ENCODE results near the gene ATP2C1.
"Not testable (repeated sequence)": the region's sequence is repeated elsewhere in the genome, so short reads cannot be mapped to it uniquely, and the experiment has no call there.

ATP2C1 gene

DNA sequence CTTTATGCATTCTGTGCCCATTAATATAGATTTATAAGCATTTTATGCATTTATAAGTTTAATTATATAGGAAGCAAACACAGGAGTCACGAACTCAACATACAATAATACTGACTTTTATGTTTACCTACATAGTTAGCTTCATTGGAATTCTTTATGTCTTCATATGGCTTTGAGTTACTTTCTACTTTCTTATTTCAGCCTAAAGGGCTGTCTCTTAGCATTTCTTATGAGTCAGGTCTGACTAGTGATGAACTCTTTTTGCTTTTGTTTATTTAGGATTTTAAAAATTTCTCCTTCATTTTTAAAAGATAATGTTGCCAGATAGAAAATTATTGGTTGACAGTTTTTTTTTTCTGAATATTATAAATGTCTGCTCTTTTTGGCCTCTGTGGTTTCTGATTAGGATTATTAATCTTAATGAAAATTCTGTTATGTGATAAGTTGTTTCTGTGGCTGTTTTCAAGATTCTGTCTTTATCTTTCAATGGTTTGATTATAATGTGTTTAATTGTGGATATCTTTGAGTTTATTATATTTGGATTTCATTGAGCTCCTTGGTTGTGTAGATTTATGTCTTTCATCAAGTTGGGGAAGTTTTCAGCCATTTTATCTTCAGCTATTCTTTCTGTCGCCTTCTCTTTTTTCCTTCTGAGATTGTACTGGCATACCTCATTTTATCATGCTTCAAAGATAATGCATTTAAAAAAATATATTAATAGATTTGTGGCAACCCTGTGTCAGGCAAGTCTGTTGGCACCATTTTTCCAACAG, 54.3 kb downstream of the ATP2C1 start:
- DNase-seq = no peak

DNA sequence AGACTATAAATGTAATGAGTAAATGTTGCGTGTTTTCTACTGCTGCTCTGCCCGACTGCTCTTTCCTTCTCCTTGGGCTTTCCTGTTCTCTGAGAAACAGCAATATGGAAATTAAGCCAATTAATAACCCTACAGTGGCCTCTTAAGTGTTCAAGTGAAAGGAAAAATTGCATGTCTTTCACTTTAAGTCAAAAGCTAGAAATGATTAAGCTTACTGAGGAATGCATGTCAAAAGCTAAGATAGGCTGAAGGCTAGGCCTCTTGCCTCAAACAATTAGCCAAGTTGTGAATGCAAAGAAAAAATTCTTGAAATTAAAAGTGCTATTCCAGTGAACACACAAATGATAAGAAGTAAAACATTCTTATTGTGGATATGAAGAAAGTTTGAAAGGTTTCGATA, 55.0 kb downstream of the ATP2C1 start:
- DNase-seq = no peak

- DNase-seq = no peak
Measured at GRCh38 chr3:130950124-130950523, 56.2 kb downstream of the ATP2C1 start.

DNA sequence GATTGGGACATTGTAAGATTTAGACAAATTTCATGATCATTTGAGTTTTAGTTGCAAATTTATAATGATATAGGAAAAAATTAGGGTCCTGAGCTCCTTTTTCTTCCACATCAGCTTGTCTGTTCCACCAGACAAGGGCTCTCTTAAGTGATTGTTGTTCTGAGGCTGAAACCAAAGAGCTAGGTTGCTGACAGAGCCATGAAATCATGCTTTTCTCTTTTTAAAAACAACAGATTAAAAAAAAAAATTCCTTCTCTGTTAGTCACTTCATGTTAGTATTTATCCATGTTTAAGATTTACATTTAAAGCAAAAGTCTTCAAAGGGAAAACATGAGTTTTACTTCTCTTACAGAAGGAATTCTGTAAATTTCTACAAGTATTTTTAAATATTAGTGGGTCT, 56.8 kb downstream of the ATP2C1 start:
- DNase-seq = no peak

DNA sequence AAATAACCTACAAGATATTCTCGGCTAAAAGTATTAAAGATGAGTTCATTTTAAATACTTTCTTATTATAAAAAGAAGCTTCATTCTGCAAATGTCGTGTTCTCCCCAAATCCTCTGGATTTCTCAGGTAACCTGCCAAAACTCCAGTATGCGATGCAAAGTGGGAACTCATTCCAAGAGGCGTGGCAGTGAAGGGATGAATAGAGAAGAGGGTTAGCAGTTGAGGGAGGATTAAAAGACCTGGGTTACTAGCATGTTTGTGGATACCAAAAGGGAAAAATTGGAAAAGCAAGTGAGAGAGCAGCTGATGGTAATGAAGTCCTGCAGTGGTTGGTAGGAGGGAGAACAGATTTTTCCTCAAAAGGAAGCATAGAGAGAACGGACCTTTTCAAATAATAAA, 61.6 kb downstream of the ATP2C1 start:
- DNase-seq = no peak

GRCh38 chr3:130956281-130956680, 62.4 kb downstream of the ATP2C1 start:
- DNase-seq = no peak

DNA sequence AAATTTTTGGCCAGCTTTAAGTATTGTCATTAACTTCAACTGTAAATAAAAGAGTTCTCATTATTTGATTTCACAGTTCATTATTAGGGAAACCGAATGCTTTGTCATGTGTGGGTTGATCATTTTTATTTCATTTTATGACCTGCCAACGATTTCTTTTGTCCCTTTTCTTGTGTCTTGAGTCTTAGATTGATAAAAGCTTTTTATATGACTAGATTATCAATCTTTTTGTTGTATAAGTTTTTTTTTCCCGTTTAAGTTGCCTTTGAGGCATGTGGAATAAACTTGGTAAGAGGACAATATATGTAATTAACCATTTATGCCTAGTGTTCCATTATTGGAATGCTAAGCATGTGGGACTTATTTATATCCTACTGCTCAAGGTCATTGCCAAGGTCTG, 62.8 kb downstream of the ATP2C1 start:
- no peak for DNase-seq

- DNase-seq = no peak
Measured at GRCh38 chr3:130960139-130960795, 66.4 kb downstream of the ATP2C1 start.

- no peak for DNase-seq
Measured at GRCh38 chr3:130961458-130961857, 67.6 kb downstream of the ATP2C1 start.

GRCh38 chr3:130963444-130963843, 69.6 kb downstream of the ATP2C1 start:
- no peak for DNase-seq

DNA sequence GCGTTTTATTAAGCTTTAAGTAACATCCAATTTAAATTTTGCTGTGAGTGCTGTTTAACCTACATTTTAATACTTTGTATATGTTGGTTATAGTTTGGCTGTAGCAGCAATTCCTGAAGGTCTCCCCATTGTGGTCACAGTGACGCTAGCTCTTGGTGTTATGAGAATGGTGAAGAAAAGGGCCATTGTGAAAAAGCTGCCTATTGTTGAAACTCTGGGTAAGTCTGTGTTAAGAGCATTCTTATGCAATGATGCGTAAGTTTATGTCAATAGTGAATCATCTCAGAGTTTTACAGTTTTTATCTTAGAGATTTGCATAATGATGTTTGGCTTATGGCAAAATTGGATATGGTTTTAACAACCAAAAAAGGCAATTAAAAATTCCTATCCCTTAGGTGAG, 70.0 kb downstream of the ATP2C1 start:
- DNase-seq = no peak

DNA sequence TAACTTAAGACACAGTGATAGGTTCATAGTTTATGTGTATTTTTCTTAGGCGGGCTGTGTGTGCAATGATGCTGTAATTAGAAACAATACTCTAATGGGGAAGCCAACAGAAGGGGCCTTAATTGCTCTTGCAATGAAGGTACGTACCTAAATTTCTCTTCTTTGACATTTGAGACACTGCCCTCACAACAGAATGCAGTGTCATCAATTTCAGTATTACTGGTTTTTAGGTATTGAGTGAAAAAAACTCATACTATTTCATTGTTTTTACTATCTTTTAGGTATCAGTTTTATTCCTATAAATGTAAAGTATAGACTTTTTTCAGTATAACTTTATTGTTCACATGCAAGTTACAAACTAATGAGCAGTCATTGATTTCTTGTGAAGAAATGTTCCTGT, 73.4 kb downstream of the ATP2C1 start:
- no peak for DNase-seq

DNA sequence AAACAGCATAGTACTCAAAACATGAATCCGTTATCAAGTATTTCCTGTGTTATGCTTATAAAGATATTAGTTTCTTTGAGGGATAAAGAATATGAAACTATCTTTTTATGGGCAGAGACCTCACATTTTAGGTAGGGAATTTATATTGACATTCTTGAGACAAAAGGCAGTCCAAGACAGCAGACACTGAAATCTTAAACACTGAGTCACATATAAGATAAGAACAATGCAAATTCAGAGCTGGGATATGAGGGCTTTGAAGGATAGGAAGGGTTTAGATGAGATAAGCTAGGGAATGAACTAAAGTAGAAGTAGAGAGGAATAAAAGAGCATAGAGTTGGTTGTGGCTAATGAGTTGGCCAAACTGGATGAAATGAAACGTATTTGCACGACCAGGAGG, 74.3 kb downstream of the ATP2C1 start:
- DNase-seq = no peak

- no peak for DNase-seq
Measured at GRCh38 chr3:130969621-130970020, 75.7 kb downstream of the ATP2C1 start.

DNA sequence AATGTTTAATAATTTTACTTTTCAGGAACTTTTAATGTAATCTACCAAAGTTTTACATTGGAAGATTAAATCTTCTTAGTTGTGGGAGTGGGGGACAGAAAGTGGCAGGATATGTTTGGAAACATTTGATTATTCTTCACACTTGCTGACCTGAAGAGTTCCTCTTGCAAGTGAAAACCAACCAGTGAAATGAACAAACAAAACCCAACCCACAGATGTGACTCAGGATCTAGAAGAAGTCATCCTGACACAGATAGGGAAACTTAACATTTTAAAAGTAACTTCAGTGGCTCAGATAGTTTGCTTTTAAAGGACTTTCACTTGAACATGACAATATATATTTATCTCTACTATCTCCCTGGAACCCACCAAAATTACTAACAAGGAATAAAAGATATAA, 77.3 kb downstream of the ATP2C1 start:
- DNase-seq = no peak

DNA sequence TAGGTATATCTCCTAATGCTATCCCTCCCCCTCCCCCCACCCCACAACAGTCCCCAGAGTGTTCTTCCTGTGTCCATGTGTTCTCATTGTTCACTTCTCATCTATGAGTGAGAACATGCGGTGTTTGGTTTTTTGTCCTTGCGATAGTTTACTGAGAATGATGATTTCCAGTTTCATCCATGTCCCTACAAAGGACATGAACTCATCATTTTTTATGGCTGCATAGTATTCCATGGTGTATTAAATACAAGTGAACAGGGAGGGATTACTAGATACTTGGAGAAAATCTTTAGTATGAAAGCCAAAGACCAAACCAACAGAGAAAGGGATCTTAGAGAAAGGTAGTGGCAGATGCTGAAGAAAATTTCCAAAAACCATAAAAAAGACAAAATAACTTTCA, 78.7 kb downstream of the ATP2C1 start:
- not testable (repeated sequence) for DNase-seq

DNA sequence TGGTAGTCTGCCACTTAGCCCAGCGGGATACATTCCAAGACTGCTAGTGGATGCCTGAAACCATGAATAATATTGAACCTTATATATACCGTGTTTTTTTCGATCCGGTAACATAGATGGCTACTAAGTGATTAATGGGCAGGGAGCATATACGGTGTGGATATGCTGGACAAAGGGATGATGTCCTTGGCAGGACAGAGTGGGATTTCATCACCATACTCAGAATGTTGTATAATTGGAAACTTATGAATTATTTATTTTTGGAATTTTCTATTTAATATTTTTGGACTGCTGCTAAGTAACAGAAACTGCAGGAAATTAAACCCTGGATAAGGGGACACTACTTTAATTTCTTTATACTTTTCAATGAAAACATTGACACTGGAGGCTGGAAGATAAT, 79.5 kb downstream of the ATP2C1 start:
- DNase-seq = no peak

DNA sequence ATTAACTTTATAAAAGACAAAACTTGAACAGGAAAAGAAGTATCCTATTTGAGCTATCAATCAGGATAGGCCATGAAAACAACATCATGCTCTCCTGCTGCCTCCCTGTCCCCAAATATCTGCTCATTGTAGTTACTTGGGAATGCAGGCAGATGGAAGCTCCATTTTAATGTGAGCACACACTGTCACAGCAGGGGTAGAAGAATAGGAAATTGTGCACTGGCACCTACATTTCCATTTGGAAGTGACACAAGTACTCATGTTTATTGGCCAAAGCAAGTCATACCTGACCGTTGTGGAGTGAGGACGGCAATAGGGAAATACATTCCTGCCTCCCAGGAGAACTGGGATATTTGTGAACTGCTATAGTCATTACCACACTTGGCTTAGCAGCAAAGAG, 80.3 kb downstream of the ATP2C1 start:
- no peak for DNase-seq

DNA sequence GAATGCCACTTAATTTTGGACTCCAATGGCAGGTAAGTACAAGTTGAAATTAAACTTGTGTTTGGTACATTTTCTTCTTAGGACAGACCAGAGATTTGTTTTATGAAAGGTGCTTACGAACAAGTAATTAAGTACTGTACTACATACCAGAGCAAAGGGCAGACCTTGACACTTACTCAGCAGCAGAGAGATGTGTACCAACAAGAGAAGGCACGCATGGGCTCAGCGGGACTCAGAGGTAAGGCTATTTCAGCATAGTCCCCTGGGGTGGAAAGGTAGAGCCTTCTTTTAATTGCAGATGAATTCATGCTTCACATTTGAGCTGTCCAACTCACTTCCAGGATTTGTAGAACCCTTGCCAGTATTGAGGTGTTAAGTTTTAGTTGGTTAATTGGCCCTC, 81.4 kb downstream of the ATP2C1 start:
- DNase-seq = no peak

DNA sequence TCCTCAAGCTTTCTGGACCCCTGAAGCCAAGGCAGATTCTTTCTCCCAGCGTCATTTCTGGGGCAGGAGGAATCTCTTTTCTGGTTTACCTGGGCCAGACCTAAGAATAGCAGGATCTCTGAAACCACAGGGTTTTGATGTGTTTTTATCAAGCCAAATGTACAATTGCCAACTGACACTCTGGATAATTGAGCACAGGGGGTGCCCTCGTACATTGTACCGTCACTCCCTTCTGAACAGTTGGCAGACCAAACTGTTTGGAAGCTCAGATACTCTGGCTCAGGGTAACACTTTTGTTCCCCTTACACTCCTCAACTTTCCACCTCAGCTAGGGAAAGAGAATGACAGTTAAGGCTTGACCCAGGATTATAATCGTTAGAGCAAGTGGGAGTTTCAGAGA, 82.8 kb downstream of the ATP2C1 start:
- no peak for DNase-seq

DNA sequence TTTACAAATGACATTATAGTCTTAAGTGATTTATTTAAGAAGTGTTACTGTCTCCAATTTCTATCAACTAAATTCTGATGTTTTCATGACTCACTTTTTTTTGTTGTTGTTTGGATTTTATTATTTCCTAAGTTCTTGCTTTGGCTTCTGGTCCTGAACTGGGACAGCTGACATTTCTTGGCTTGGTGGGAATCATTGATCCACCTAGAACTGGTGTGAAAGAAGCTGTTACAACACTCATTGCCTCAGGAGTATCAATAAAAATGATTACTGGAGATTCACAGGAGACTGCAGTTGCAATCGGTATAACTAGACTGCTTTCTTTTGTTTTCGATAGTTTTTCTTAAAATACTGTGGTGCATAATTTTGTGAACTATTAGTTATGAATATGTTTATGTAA, 85.2 kb downstream of the ATP2C1 start:
- DNase-seq = no peak

DNA sequence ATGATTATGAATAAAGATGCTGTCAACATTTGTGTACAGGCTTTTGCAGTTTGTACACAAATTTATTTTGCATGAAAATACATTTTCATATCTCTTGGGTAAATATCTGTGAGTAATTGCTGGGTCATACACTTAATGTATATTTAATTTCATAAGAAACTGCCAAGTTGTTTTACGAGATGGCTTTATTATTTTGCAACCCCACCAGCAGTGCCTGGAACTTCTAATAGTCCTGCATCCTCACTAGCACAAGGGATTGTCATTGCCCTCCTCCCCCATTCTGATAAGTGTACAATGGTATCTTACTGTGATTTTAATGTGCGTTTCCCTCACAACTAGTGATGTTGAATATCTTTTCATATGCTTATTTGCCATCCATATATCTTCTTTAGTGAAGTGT, 87.6 kb downstream of the ATP2C1 start:
- no peak for DNase-seq

GRCh38 chr3:130990282-130990681, 96.4 kb downstream of the ATP2C1 start:
- DNase-seq = no peak

DNA sequence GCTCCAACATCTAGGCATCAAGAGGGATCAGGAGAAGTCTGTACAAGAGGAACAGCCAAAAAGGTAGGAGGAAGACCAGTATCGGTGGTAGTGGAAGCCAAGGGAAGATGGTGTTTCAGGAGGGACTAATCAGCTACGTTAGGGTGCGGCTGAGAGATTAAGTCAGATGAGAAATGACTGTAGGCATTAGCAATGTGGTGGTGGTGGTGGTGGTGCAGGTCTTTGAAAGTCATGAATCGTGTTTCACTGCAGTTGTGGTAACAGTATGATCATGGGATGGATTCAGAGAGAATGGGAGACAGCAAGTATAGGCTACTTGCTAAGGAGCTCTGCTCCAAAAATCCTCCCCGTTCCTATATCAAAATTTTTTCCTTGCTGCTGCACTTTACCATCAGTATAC, 97.2 kb downstream of the ATP2C1 start:
- DNase-seq = no peak

DNA sequence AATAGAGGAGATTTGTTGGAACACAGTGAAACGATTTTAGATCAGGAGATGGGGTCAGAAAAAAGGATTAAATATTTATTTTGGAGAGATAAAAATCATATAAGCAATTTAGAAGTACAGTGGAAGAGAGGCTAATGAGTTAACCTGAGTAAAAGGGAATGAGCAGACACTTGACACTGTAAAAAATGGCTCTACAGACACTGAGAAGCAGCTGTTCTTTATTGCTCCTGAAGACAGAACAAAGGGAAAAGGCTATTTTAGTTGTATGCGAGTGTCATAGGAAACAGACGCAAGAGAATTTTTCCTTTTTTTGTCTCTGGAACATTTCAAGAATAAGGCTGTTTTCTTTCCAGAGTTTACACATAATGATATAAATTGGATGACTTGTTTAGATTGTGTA, 98.5 kb downstream of the ATP2C1 start:
- peak in 1 of 2 experiments; percentile 52 for DNase-seq

Data from NCI-H2081 (cell line).